ENCODE measurements around the gene PEAR1. TPM values are rescaled to one million over a fixed set of nuclear protein-coding genes. Genes with fewer than 3 reads are reported as not detected.

The PEAR1 gene
- total RNA-seq, 2 donors from 2014 or later = 2.5 to 3.5 TPM

- no peak overlapping the region for H3K4me3 ChIP-seq
- H3K27ac ChIP-seq = no peak overlapping the region
- no peaks in the 10 kb centered on the region for H3K4me1 ChIP-seq
- H3K9me3 ChIP-seq = no peaks in the 10 kb centered on the region
- H3K36me3 ChIP-seq = peaks cover 10% of the 10 kb centered on the region
- H3K9ac ChIP-seq (ENCODE audit: low read depth in 2 of 2, low read length in 2 of 2) = no peak overlapping the region
- DNase-seq = no peak
- no peaks in the 10 kb centered on the region for H3K27me3 ChIP-seq
- TF ChIP-seq, protein P1, sequence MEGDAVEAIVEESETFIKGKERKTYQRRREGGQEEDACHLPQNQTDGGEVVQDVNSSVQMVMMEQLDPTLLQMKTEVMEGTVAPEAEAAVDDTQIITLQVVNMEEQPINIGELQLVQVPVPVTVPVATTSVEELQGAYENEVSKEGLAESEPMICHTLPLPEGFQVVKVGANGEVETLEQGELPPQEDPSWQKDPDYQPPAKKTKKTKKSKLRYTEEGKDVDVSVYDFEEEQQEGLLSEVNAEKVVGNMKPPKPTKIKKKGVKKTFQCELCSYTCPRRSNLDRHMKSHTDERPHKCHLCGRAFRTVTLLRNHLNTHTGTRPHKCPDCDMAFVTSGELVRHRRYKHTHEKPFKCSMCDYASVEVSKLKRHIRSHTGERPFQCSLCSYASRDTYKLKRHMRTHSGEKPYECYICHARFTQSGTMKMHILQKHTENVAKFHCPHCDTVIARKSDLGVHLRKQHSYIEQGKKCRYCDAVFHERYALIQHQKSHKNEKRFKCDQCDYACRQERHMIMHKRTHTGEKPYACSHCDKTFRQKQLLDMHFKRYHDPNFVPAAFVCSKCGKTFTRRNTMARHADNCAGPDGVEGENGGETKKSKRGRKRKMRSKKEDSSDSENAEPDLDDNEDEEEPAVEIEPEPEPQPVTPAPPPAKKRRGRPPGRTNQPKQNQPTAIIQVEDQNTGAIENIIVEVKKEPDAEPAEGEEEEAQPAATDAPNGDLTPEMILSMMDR (IDR thresholded peaks at IDR 0.05) = no peak
- intact Hi-C loops (cut with DNase I) = no loop called here
Observed at GRCh38 chr1:156937883-156938282, 44.4 kb downstream of the PEAR1 start.

GRCh38 chr1:156938813-156939212, 45.3 kb downstream of the PEAR1 start:
- H3K36me3 ChIP-seq = peaks cover 10% of the 10 kb centered on the region
- intact Hi-C loops (cut with DNase I) = no loop called here
- TF ChIP-seq, protein P1 (IDR thresholded peaks at IDR 0.05) = no peak
- H3K27me3 ChIP-seq = no peaks in the 10 kb centered on the region
- no peaks in the 10 kb centered on the region for H3K9me3 ChIP-seq
- DNase-seq = no peak
- peak overlapping the region in 1 of 2 donors; percentile 12 for H3K9ac ChIP-seq (ENCODE audit: low read depth in 2 of 2, low read length in 2 of 2)
- H3K27ac ChIP-seq = no peak overlapping the region
- no peaks in the 10 kb centered on the region for H3K4me1 ChIP-seq
- no peak overlapping the region for H3K4me3 ChIP-seq

GRCh38 chr1:156939786-156940334, 46.3 kb downstream of the PEAR1 start:
- intact Hi-C loops (cut with DNase I) = no loop called here
- H3K27me3 ChIP-seq = no peaks in the 10 kb centered on the region
- no peak overlapping the region for H3K27ac ChIP-seq
- H3K4me3 ChIP-seq = no peak overlapping the region
- H3K36me3 ChIP-seq = peaks cover 12% of the 10 kb centered on the region
- H3K4me1 ChIP-seq = no peaks in the 10 kb centered on the region
- H3K9me3 ChIP-seq = no peaks in the 10 kb centered on the region
- TF ChIP-seq, protein P1 (IDR thresholded peaks at IDR 0.05) = no peak
- no peak for DNase-seq
- no peak overlapping the region for H3K9ac ChIP-seq (ENCODE audit: low read depth in 2 of 2, low read length in 2 of 2)

GRCh38 chr1:156941675-156942074, 48.2 kb downstream of the PEAR1 start:
- TF ChIP-seq, protein P1 (IDR thresholded peaks at IDR 0.05) = no peak
- Histone ChIP-seq H3K36me3 (peaks cover 15% of the 10 kb centered on the region), H3K27ac (no peak overlapping the region), H3K9me3 (no peaks in the 10 kb centered on the region), H3K4me3 (no peak overlapping the region), H3K9ac (ENCODE audit: low read depth in 2 of 2, low read length in 2 of 2) (no peak overlapping the region), H3K4me1 (no peaks in the 10 kb centered on the region), H3K27me3 (no peaks in the 10 kb centered on the region)
- intact Hi-C loops (cut with DNase I) = no loop called here
- DNase-seq = no peak

DNA sequence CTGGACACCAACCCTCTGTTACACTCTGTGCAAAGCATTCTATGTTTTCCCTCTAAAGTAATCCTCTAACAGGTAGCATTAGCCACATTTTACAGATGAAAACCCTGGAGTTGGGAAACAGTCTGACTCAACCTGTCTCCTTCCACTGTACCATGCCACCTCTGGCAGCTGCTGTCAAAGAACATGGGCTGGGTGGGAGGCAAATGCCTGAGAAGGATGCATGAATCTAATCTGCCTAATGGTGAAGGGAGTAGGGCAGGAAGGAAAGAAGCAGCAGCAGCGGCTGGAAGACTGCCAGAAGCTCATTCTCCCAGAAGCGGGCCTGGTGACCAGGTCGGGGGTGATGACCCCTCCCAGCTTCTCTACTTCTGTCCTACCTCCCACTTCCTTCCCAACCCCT, 48.7 kb downstream of the PEAR1 start:
- Histone ChIP-seq H3K9me3 (no peaks in the 10 kb centered on the region), H3K4me1 (no peaks in the 10 kb centered on the region), H3K4me3 (no peak overlapping the region), H3K27me3 (no peaks in the 10 kb centered on the region), H3K36me3 (peaks cover 15% of the 10 kb centered on the region), H3K27ac (no peak overlapping the region), H3K9ac (ENCODE audit: low read depth in 2 of 2, low read length in 2 of 2) (no peak overlapping the region)
- DNase-seq = no peak
- intact Hi-C loops (cut with DNase I) = no loop called here
- TF ChIP-seq, protein P1 (IDR thresholded peaks at IDR 0.05) = no peak

Data from colonic mucosa (tissue), 4 donors.